ENCODE measurements around the gene SLC25A44. TPM values are rescaled to one million over a fixed set of nuclear protein-coding genes. Genes with fewer than 3 reads are reported as not detected.

The SLC25A44 gene
- polyA plus RNA-seq, 1 donor from 2014 or later, result 13.7 TPM

DNA sequence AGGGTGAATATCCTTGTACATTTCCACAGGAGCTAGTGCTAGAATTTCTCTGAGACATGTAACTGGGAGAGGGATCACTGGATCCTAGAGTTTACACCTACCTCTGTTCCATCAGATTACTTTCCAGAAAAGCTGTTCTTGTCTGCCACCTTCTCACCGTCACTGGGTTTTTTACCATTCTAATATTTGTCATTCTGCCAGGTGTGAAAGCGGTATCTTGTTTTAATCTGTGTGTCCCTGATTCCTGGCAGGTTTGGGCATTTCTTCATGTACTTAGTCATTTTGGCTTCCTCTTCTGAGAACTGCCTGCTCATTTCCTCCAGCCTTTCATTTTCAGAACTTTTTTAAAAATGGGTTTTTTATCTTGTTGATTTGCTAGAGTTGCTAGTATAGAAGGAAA, 24.0 kb downstream of the SLC25A44 start:
- peaks cover 14% of the 10 kb centered on the region for H3K79me2 ChIP-seq (replicated peaks; ENCODE audit: insufficient read depth, low read length)
- no peak overlapping the region for H3K4me2 ChIP-seq (ENCODE audit: low read length)
- no peak overlapping the region for H2AFZ ChIP-seq (ENCODE audit: low read depth, low read length)
- H3K27me3 ChIP-seq (ENCODE audit: insufficient read depth, low read depth, low read length), result no peaks in the 10 kb centered on the region
- no peak overlapping the region for H3K9ac ChIP-seq (ENCODE audit: low read length)
- H3K27ac ChIP-seq (ENCODE audit: low read length), result no peak overlapping the region
- no peaks in the 10 kb centered on the region for H3F3A ChIP-seq (ENCODE audit: insufficient read depth, low read length, poor library complexity, severe bottlenecking)
- TF ChIP-seq EZH2 (IDR thresholded peaks at IDR 0.05; ENCODE audit: borderline replicate concordance, insufficient read depth, low read length, poor library complexity, severe bottlenecking) (no peak), MXI1 (conservative IDR thresholded peaks at IDR 0.05; ENCODE audit: poor library complexity, severe bottlenecking) (no peak), RAD21 (conservative IDR thresholded peaks at IDR 0.05) (no peak), SMC3 (conservative IDR thresholded peaks at IDR 0.05; ENCODE audit: poor library complexity) (no peak), POLR2AphosphoS5 (IDR thresholded peaks at IDR 0.05) (no peak), EP300 (conservative IDR thresholded peaks at IDR 0.05; ENCODE audit: poor library complexity, severe bottlenecking) (no peak), TAF1 (IDR thresholded peaks at IDR 0.05; ENCODE audit: low read depth) (no peak)
- TF ChIP-seq, protein P1, sequence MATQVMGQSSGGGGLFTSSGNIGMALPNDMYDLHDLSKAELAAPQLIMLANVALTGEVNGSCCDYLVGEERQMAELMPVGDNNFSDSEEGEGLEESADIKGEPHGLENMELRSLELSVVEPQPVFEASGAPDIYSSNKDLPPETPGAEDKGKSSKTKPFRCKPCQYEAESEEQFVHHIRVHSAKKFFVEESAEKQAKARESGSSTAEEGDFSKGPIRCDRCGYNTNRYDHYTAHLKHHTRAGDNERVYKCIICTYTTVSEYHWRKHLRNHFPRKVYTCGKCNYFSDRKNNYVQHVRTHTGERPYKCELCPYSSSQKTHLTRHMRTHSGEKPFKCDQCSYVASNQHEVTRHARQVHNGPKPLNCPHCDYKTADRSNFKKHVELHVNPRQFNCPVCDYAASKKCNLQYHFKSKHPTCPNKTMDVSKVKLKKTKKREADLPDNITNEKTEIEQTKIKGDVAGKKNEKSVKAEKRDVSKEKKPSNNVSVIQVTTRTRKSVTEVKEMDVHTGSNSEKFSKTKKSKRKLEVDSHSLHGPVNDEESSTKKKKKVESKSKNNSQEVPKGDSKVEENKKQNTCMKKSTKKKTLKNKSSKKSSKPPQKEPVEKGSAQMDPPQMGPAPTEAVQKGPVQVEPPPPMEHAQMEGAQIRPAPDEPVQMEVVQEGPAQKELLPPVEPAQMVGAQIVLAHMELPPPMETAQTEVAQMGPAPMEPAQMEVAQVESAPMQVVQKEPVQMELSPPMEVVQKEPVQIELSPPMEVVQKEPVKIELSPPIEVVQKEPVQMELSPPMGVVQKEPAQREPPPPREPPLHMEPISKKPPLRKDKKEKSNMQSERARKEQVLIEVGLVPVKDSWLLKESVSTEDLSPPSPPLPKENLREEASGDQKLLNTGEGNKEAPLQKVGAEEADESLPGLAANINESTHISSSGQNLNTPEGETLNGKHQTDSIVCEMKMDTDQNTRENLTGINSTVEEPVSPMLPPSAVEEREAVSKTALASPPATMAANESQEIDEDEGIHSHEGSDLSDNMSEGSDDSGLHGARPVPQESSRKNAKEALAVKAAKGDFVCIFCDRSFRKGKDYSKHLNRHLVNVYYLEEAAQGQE (IDR thresholded peaks at IDR 0.05; ENCODE audit: borderline replicate concordance), result no peak
- TF ChIP-seq, protein P2, sequence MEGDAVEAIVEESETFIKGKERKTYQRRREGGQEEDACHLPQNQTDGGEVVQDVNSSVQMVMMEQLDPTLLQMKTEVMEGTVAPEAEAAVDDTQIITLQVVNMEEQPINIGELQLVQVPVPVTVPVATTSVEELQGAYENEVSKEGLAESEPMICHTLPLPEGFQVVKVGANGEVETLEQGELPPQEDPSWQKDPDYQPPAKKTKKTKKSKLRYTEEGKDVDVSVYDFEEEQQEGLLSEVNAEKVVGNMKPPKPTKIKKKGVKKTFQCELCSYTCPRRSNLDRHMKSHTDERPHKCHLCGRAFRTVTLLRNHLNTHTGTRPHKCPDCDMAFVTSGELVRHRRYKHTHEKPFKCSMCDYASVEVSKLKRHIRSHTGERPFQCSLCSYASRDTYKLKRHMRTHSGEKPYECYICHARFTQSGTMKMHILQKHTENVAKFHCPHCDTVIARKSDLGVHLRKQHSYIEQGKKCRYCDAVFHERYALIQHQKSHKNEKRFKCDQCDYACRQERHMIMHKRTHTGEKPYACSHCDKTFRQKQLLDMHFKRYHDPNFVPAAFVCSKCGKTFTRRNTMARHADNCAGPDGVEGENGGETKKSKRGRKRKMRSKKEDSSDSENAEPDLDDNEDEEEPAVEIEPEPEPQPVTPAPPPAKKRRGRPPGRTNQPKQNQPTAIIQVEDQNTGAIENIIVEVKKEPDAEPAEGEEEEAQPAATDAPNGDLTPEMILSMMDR (IDR thresholded peaks at IDR 0.05; ENCODE audit: poor library complexity, severe bottlenecking), result no peak
- H3K9me2 ChIP-seq (ENCODE audit: insufficient read depth, low read length), result no peaks in the 10 kb centered on the region
- no peak overlapping the region for H3K4me3 ChIP-seq (ENCODE audit: low read length)
- no peaks in the 10 kb centered on the region for H3K9me3 ChIP-seq (ENCODE audit: low read length)
- H3K36me3 ChIP-seq (ENCODE audit: insufficient read depth, low read length), result no peaks in the 10 kb centered on the region
- no peaks in the 10 kb centered on the region for H4K20me1 ChIP-seq (ENCODE audit: insufficient read depth)

DNA sequence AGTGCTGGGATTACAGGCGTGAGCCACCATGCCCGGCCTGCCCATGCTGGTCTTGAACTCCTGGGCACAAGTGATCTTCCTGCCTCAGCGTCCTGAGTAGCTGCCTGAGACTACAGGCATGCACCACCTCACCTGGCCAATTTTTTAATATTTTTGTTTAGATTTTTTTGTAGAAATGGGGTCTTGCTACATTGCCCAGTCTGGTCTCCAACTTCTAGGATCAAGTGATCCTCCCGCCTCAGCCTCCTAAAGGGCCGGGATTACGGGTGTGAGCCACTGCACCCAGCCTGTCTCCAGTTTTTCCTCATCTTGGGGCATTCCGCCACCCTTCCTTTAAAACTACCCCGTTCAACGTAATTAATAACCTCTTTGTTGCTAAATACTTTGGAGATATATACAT, 26.3 kb downstream of the SLC25A44 start:
- H3K9me3 ChIP-seq (ENCODE audit: low read length), result no peaks in the 10 kb centered on the region
- TF ChIP-seq EZH2 (IDR thresholded peaks at IDR 0.05; ENCODE audit: borderline replicate concordance, insufficient read depth, low read length, poor library complexity, severe bottlenecking) (no peak), SMC3 (conservative IDR thresholded peaks at IDR 0.05; ENCODE audit: poor library complexity) (no peak), POLR2AphosphoS5 (IDR thresholded peaks at IDR 0.05) (no peak), TAF1 (IDR thresholded peaks at IDR 0.05; ENCODE audit: low read depth) (no peak), EP300 (conservative IDR thresholded peaks at IDR 0.05; ENCODE audit: poor library complexity, severe bottlenecking) (no peak), RAD21 (conservative IDR thresholded peaks at IDR 0.05) (no peak), MXI1 (conservative IDR thresholded peaks at IDR 0.05; ENCODE audit: poor library complexity, severe bottlenecking) (no peak)
- TF ChIP-seq, protein P1 (IDR thresholded peaks at IDR 0.05; ENCODE audit: borderline replicate concordance), result no peak
- TF ChIP-seq, protein P2 (IDR thresholded peaks at IDR 0.05; ENCODE audit: poor library complexity, severe bottlenecking), result no peak
- no peaks in the 10 kb centered on the region for H3K36me3 ChIP-seq (ENCODE audit: insufficient read depth, low read length)
- H2AFZ ChIP-seq (ENCODE audit: low read depth, low read length), result no peak overlapping the region
- no peaks in the 10 kb centered on the region for H3F3A ChIP-seq (ENCODE audit: insufficient read depth, low read length, poor library complexity, severe bottlenecking)
- H3K4me3 ChIP-seq (ENCODE audit: low read length), result no peak overlapping the region
- H3K4me2 ChIP-seq (ENCODE audit: low read length), result no peak overlapping the region
- H3K27me3 ChIP-seq (ENCODE audit: insufficient read depth, low read depth, low read length), result no peaks in the 10 kb centered on the region
- H3K9ac ChIP-seq (ENCODE audit: low read length), result no peak overlapping the region
- no peaks in the 10 kb centered on the region for H4K20me1 ChIP-seq (ENCODE audit: insufficient read depth)
- no peak overlapping the region for H3K27ac ChIP-seq (ENCODE audit: low read length)
- no peaks in the 10 kb centered on the region for H3K9me2 ChIP-seq (ENCODE audit: insufficient read depth, low read length)
- H3K79me2 ChIP-seq (replicated peaks; ENCODE audit: insufficient read depth, low read length), result peaks cover 7% of the 10 kb centered on the region
